ENCODE data around the gene BNIP3.

Gene BNIP3

DNA sequence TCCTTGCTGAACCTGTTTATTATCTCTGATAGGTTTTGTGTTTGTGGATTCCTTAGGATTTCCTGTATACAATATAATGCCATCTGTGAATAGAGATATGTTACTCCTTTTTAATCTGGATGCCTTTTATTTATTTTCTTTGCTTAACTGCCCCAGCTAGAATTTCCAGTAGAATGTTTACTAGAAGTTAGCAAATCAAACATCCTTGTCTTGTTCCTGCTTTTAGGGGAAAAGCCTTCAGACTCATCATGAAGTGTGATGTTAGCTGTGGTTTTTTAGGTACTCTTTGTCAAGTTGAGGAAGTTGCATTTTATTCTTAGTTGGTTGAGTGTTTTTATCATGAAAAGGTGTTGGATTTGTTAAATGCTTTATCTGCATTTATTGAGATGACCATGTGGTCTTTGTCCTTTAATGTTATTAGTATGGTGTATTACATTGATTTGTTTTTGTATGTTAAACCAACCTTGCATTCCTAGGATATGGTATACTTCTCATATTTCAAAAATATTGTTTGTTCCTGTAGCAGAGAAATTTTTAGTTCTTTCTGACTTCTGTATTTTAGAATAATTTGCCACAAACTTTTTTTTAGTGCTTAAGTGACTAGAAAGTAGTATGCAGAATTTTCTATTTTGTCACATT is 56.6 kb downstream of the BNIP3 start:
- Histone ChIP-seq H3K4me1 (ENCODE audit: low read depth, poor library complexity, severe bottlenecking) (no peaks in the 10 kb centered on the region), H3K9ac (no peak overlapping the region), H3K4me3 (IDR thresholded peaks at IDR 0.05; ENCODE audit: insufficient read depth, low read depth, low read length) (no peak overlapping the region), H4K20me1 (ENCODE audit: insufficient read depth) (no peaks in the 10 kb centered on the region), H3K79me2 (ENCODE audit: insufficient read depth, low read depth) (peaks cover 84% of the 10 kb centered on the region), H3K36me3 (ENCODE audit: insufficient read depth) (no peaks in the 10 kb centered on the region), H2AFZ (ENCODE audit: low read depth) (no peak overlapping the region), H3K27ac (no peak overlapping the region), H3K27me3 (ENCODE audit: insufficient read depth, low read depth) (no peaks in the 10 kb centered on the region), H3K4me2 (no peak overlapping the region)
- TF ChIP-seq, protein P1, sequence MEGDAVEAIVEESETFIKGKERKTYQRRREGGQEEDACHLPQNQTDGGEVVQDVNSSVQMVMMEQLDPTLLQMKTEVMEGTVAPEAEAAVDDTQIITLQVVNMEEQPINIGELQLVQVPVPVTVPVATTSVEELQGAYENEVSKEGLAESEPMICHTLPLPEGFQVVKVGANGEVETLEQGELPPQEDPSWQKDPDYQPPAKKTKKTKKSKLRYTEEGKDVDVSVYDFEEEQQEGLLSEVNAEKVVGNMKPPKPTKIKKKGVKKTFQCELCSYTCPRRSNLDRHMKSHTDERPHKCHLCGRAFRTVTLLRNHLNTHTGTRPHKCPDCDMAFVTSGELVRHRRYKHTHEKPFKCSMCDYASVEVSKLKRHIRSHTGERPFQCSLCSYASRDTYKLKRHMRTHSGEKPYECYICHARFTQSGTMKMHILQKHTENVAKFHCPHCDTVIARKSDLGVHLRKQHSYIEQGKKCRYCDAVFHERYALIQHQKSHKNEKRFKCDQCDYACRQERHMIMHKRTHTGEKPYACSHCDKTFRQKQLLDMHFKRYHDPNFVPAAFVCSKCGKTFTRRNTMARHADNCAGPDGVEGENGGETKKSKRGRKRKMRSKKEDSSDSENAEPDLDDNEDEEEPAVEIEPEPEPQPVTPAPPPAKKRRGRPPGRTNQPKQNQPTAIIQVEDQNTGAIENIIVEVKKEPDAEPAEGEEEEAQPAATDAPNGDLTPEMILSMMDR (conservative IDR thresholded peaks at IDR 0.05; ENCODE audit: low read depth, low read length), result no peak

DNA sequence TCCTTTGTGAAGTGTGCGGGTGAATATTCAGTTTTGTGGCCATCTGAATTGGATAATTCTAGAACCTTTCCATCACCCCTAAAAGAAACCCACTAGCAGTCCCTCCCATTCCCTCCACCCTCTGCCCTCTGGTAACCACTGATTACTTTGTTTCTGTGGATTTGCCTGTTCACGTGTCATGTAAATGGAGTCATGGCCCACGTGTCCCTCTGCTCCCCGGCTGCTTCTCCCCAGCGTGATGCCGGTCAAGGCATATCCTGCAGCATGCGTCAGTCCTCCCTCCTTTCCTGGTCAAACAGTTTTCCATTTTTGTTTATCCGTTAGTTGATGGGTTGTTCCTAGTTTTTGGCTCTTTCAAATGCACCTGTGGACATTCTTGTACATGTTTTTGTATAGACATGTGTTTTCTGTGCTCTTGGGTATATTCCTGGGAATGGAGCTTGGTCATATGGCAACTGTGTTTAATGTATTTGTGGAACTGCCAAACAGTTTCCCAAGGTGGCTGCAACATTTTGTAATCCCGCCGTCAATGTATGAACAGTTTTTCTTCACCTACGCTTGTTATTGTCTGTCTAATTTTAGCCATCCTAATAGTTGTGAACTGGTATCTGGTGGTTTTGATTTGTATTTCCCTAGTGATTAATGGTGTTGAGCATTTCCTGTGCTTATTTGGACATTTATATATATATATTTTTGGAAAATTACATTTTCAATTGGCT is 58.5 kb downstream of the BNIP3 start:
- TF ChIP-seq, protein P1 (conservative IDR thresholded peaks at IDR 0.05; ENCODE audit: low read depth, low read length), result no peak
- Histone ChIP-seq H3K36me3 (ENCODE audit: insufficient read depth) (no peaks in the 10 kb centered on the region), H2AFZ (ENCODE audit: low read depth) (no peak overlapping the region), H3K4me3 (IDR thresholded peaks at IDR 0.05; ENCODE audit: insufficient read depth, low read depth, low read length) (no peak overlapping the region), H3K79me2 (ENCODE audit: insufficient read depth, low read depth) (peaks cover 76% of the 10 kb centered on the region), H3K9ac (no peak overlapping the region), H3K4me1 (ENCODE audit: low read depth, poor library complexity, severe bottlenecking) (no peaks in the 10 kb centered on the region), H3K4me2 (no peak overlapping the region), H3K27me3 (ENCODE audit: insufficient read depth, low read depth) (no peaks in the 10 kb centered on the region), H4K20me1 (ENCODE audit: insufficient read depth) (no peaks in the 10 kb centered on the region), H3K27ac (no peak overlapping the region)

DNA sequence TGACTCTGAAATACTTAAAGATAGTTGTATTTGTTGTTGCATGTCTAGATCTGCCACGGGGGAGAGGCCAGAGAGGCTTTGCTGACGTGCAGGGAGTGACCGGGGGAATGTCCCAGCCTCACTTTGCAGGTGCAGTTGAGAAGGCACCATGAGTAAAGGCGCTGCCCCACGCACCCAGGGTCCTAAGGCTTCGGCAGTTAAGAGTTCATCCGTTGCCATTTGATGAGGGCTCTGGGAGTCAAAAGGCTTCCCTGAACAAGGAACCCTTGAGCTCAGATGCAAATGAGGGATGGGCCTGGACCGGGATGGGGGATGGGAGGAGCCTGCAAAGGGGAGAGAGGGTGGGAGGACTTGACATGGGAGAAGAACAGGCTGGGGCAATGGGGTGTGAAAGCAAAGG is 60.5 kb downstream of the BNIP3 start:
- no peak overlapping the region for H3K4me3 ChIP-seq (IDR thresholded peaks at IDR 0.05; ENCODE audit: insufficient read depth, low read depth, low read length)
- no peaks in the 10 kb centered on the region for H3K4me1 ChIP-seq (ENCODE audit: low read depth, poor library complexity, severe bottlenecking)
- TF ChIP-seq, protein P1 (conservative IDR thresholded peaks at IDR 0.05; ENCODE audit: low read depth, low read length), result no peak
- H4K20me1 ChIP-seq (ENCODE audit: insufficient read depth), result no peaks in the 10 kb centered on the region
- peaks cover 57% of the 10 kb centered on the region for H3K79me2 ChIP-seq (ENCODE audit: insufficient read depth, low read depth)
- H3K36me3 ChIP-seq (ENCODE audit: insufficient read depth), result no peaks in the 10 kb centered on the region
- H3K4me2 ChIP-seq, result no peak overlapping the region
- H3K27me3 ChIP-seq (ENCODE audit: insufficient read depth, low read depth), result no peaks in the 10 kb centered on the region
- H2AFZ ChIP-seq (ENCODE audit: low read depth), result no peak overlapping the region
- H3K9ac ChIP-seq, result no peak overlapping the region
- no peak overlapping the region for H3K27ac ChIP-seq

DNA sequence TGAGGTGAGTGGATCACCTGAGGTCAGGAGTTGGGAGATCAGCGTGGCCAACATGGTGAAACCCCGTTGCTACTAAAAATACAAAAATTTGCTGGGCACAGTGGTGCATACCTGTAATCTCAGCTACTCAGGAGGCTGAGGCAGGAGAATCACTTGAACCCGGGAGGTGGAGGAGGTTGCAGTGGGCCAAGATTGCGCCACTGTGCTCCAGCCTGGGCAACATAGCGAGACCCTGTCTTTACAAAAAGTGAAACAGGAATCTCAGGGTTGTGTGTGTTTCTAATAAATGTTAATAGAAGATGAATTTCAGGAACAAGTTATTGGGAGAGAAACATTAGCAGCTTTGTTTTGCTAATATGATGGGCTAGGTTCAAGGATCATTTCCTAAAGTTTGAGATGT is 61.0 kb downstream of the BNIP3 start:
- Histone ChIP-seq H3K79me2 (ENCODE audit: insufficient read depth, low read depth) (peaks cover 57% of the 10 kb centered on the region), H3K27me3 (ENCODE audit: insufficient read depth, low read depth) (no peaks in the 10 kb centered on the region), H3K27ac (no peak overlapping the region), H3K4me1 (ENCODE audit: low read depth, poor library complexity, severe bottlenecking) (no peaks in the 10 kb centered on the region), H3K4me3 (IDR thresholded peaks at IDR 0.05; ENCODE audit: insufficient read depth, low read depth, low read length) (no peak overlapping the region), H2AFZ (ENCODE audit: low read depth) (no peak overlapping the region), H3K36me3 (ENCODE audit: insufficient read depth) (no peaks in the 10 kb centered on the region), H4K20me1 (ENCODE audit: insufficient read depth) (no peaks in the 10 kb centered on the region), H3K4me2 (no peak overlapping the region), H3K9ac (no peak overlapping the region)
- TF ChIP-seq, protein P1 (conservative IDR thresholded peaks at IDR 0.05; ENCODE audit: low read depth, low read length), result no peak

Data from KMS-11 (cell line).